Ovary (tissue), 3 donors: ENCODE measurements around the gene SEC14L1.

Experiments
- CTCF ChIP-seq, 3 donors: fragments of 450-650 bp in 2 of 3; fragments of 200-600 bp in 1 of 3; IDR thresholded peaks; one replicate each; pipeline versions ENCODE4 v1.5.1 to v1.8.0; 2016 to 2022; ENCODE audit warnings: antibody characterized with exemption in 3 of 3, mild to moderate bottlenecking in 1 of 3
- POLR2A ChIP-seq: fragments of 450-650 bp; IDR thresholded peaks from one replicate; pipeline ENCODE4 v1.6.1; 2017; ENCODE audit warnings: antibody characterized with exemption, mild to moderate bottlenecking, moderate library complexity
- donor health status: DM: no; HTN: no; CAD: no.

DNA sequence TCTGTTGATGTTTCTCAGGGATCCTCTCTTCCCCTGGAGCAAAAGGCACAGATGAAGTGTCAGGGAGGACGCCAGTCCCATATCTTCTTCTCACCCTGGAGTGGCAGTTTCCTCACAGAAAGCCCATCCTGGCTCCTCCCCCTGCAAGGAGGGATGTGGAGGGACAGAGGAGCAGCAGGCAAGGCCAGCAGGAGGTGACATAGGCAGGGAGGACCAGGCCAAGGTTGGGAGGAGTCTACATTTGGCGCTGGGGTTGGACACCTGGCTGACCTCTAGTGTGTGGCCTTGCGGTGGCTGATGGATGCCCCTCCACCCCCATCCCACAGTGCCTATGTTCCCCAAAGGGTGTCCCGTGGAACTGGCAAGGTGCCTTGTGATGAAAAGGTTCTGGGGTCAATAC, 125.4 kb downstream of the SEC14L1 start:
- TF ChIP-seq CTCF (IDR thresholded peaks at IDR 0.05) (no peak), POLR2A (no peak)
